SIG-M5 treated with dmso at 0.1 percent for 504 hours (cell line): Measurements from ENCODE around the gene HTRA3.

Experiments
- DNase-seq: peaks from one replicate; lab custom pipeline; 2025; ENCODE audit not compliant: unreplicated experiment; lab: John Stamatoyannopoulos, UW

The HTRA3 gene

DNA sequence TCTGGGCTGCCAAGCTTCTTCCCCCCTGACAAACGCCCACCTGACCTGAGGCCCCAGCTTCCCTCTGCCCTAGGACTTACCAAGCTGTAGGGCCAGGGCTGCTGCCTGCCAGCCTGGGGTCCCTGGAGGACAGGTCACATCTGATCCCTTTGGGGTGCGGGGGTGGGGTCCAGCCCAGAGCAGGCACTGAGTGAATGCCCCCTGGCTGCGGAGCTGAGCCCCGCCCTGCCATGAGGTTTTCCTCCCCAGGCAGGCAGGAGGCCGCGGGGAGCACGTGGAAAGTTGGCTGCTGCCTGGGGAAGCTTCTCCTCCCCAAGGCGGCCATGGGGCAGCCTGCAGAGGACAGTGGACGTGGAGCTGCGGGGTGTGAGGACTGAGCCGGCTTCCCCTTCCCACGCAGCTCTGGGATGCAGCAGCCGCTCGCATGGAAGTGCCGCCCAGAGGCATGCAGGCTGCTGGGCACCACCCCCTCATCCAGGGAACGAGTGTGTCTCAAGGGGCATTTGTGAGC is 37.0 kb downstream of the HTRA3 start:
- DNase-seq, result no peak

GRCh38 chr4:8307121-8307520 is 37.6 kb downstream of the HTRA3 start:
- DNase-seq, result no peak

GRCh38 chr4:8307714-8308113 is 38.2 kb downstream of the HTRA3 start:
- DNase-seq, result no peak

DNA sequence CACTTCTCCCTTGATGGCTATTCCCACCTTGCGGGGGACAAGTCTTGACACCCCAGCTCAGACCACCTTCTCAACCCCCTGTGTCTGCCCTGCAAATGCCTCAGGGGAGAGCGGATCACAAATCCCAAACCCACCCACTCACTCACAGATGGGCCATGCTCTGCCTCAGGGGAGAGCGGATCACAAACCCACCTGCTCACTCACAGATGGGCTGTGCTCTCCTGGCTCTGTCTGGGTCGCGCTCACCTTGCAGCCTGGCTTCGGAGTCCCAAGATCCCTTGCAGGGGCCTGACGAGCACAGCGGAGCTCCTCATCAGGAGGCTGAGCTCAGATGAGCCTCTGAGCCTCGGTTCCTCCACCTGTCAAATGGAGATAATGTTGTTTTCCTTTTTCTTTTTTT is 38.6 kb downstream of the HTRA3 start:
- no peak for DNase-seq

DNA sequence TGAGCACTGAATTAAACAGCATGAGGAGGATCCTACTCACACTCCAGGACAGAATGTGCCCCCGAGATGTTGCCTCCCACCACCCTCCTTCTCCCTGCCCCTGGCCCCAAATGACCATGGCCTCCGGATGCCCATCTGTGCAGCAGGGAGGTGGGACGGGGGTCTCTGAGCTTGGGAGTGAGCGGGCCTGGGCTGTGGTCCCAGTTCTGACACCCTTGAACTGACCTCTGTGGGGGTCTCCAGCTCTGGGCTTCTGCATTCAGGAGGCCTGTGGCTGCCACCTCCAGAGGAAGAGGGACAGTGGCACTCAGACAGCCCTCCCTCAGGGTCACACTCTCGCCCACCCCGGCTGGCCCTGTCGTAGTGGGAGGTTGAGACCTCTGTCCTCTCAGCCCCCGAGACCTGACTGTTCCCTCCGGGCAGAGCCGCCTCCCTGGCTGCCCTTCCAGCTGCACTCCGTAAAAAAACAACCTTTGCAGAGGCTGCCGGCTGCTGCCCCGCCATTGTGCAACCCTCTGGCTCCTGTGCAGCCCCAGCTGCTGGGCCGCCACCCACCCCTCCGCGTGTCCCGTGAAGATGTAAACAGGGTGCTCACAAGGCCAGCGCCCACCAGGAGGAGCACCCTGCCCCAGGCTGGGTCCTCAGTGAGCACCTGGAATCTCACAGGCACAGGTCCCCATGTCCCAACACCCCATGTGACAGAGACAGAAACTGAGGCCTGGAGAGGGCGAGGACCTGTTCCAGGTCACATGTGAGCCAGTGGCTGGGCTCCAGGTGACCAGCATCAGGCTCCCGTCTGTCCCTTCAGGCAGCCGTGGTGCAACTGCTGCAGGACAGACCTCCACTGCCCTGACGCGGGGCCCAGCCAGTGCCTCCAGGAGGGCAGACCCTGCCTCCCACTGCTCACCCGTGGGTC is 39.6 kb downstream of the HTRA3 start:
- no peak for DNase-seq

DNA sequence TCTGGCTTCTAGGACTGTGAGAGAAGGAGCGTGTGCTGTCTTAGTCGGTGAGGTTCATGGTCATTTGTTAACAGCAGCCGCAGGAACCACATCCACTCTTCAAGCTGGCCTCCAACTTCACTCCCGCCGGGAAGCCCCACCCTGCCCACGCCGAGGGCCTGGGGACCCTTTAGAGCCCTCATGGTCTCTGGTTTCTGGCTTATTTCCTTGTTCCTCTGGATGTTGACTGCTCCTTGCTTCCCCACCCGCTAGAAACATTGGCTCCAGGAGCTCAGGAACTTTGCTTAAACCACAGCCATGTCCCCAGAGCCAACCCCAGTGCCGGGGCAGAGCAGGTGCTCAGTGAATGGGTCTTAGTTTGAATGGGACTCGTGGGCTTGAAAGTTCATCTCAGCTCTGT is 40.8 kb downstream of the HTRA3 start:
- no peak for DNase-seq

GRCh38 chr4:8311101-8312068 is 41.8 kb downstream of the HTRA3 start:
- no peak for DNase-seq

GRCh38 chr4:8312069-8312445 is 42.5 kb downstream of the HTRA3 start:
- no peak for DNase-seq

- peak; percentile 3 for DNase-seq
Observed at GRCh38 chr4:8312976-8313375, 43.4 kb downstream of the HTRA3 start.

DNA sequence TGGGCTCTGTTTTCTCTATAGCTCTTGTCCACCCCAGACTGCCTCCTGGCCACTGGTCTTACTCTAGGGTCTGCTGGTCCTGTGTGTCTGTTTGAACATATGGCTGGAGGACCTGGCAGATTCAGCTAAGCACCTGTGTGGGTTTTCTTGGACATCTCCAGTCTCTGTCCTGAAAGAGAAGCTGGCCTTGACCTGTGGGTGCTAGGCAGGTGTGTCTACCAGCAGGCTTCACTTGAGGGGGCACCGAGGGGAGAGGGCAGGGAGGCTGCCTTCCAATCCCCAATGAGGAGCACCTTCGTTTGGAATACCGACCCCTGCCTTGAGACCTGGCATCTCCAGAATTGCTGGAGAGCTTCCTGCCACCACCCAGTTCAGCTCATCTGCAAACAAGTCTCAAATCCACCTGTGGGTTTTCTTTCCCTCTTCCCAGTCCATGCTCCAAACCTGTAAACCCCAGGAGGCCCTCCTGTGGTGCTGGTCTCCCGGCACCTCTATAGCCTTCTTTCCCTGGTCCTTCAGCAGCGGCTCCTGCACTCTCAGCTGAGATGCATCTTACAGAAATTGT is 45.2 kb downstream of the HTRA3 start:
- DNase-seq, result no peak

GRCh38 chr4:8315435-8316250 is 46.1 kb downstream of the HTRA3 start:
- DNase-seq, result peak; percentile 56

DNA sequence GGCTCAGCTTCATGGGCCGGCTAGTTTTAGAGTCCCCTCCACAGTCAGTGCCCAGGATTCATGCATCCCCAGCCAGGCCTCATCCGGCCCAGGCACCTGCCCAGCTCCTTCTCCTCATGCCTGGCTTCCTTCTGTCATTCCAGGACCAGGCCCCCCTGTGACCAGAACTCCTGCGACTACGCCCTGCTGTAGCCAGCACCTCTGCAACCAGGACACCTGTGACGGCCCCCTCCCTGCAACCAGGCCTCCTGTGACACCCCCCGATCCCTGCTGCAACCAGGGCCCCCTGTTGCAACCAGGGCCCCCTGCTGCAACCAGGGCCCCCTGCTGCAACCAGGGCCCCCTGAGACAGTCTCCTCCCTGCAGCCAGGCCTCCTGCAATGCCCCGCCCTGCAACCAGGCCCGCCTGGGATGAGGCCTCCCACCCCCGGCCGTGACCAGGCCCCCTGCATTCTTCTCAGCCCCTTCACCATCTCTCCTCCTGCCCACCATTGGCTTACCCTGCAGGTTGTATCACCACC is 46.8 kb downstream of the HTRA3 start:
- DNase-seq, result no peak

DNA sequence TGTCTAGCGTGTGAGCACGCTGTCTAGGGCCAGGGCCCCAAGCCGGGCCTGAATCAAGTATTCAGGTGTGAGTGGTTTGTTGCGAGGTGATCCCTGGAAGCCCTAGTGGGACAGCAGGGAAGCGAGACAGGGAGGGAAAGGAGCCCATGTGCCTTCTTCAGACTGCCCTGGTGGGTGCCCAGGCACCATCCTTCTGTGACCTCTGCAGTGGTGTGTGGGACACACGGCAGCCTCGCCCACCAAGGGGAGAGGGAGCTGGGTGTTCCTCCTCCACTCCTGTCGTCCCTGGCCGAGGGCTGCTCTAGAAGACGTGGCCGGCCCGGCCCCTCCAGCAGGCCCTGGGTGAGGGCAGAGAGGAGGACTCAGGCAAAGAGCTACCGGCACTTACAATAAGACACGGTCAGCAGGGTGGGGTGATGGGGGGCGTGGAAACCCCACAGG is 47.4 kb downstream of the HTRA3 start:
- DNase-seq, result no peak

GRCh38 chr4:8317474-8317873 is 47.9 kb downstream of the HTRA3 start:
- DNase-seq, result no peak

GRCh38 chr4:8318509-8318908 is 49.0 kb downstream of the HTRA3 start:
- no peak for DNase-seq

GRCh38 chr4:8319061-8319460 is 49.5 kb downstream of the HTRA3 start:
- DNase-seq, result no peak

- peak; percentile 6 for DNase-seq
Observed at GRCh38 chr4:8319731-8320385, 50.3 kb downstream of the HTRA3 start.

GRCh38 chr4:8320386-8320750 is 50.8 kb downstream of the HTRA3 start:
- DNase-seq, result no peak

DNA sequence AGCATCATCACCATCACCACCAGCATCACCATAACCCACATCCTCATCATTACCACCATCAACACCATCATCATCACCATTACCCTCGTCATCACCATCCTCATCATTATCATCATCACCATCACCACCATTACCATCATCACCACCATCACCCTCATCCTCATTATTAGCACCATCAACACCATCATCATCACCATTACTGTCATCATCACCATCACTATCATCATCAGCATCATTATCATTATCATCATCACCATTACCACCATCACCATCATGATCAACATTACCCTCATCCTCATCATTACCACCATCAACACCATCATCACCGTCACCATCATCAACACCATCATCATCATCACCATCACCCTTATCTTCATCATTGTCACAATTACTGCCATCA is 51.7 kb downstream of the HTRA3 start:
- DNase-seq, result no peak

DNA sequence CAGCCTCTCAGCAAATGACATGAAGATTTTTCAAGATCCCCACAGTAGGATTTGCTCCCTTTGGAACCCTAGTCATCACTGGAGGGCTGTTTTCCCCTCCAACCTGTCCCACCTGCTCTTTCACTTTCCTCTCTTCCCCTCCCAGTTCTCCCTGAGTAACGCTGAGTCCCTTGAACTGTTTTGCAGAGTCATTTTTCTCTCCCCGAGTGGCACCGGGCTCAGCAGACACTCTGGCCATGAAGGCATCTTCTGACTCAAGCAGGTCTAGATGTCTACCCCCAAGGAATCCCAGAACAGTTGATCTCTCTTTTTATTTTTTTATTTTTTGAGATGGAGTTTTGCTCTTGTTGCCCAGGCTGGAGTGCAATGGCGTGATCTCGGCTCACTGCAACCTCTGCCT is 52.2 kb downstream of the HTRA3 start:
- no peak for DNase-seq
